Activated CD4-positive, alpha-beta memory T cell treated with anti-CD3 and anti-CD28 coated beads, Interleukin-2, amount 10 ng/mL, durations not matched to agents 7 days and 5 days (primary cell): ENCODE data around the gene GCSAM. TPM values are rescaled to one million over a fixed set of nuclear protein-coding genes. Genes with fewer than 3 reads are reported as not detected.
"Not testable (repeated sequence)": the region's sequence is repeated elsewhere in the genome, so short reads cannot be mapped to it uniquely, and the experiment has no call there.

Experiments used
- CTCF ChIA-PET: fragments of 350-600 bp; sonication (Branson Sonifier 250); formaldehyde crosslinking; loops from one replicate; lab custom pipeline; 2021; ENCODE audit warnings: antibody characterized with exemption, inconsistent platforms; lab: Charles Lee
- POLR2A ChIA-PET: fragments of 350-600 bp; sonication (Branson Sonifier 250); formaldehyde crosslinking; loops from one replicate; lab custom pipeline; 2021; ENCODE audit warnings: antibody characterized with exemption; lab: Charles Lee
- DNase-seq: peaks from one replicate; pipeline ENCODE4 v3.0.0-alpha.2; 2020
- H3K27ac Mint-ChIP-seq: one replicate; pipeline ENCODE4 v1.8.0; 2021; ENCODE audit warnings: mild to moderate bottlenecking, mixed read lengths
- H3K27me3 Mint-ChIP-seq: one replicate; pipeline ENCODE4 v1.8.0; 2021; ENCODE audit warnings: mixed read lengths
- H3K36me3 Mint-ChIP-seq: one replicate; pipeline ENCODE4 v1.8.0; 2021; ENCODE audit warnings: low read depth, mixed read lengths
- H3K4me1 Mint-ChIP-seq: one replicate; pipeline ENCODE4 v1.8.0; 2021; ENCODE audit warnings: mixed read lengths
- H3K4me3 Mint-ChIP-seq: one replicate; pipeline ENCODE4 v1.8.0; 2021; ENCODE audit warnings: mild to moderate bottlenecking, mixed read lengths
- H3K9me3 Mint-ChIP-seq: one replicate; pipeline ENCODE4 v1.8.0; 2021; ENCODE audit warnings: mixed read lengths
- total RNA-seq, 2 experiments: library from RNA; stranded (reverse); gene quantifications; one replicate each; pipeline ENCODE4 v1.2.3, GENCODE V29; 2021

The GCSAM gene
- total RNA-seq, 2 experiments from 2014 or later: 19.6 to 19.9 TPM

GRCh38 chr3:112074616-112075497 lies 58.2 kb downstream of the GCSAM start:
- H3K27ac Mint-ChIP-seq: peak overlapping the region; percentile 40
- peaks cover 9% of the 10 kb centered on the region for H3K9me3 Mint-ChIP-seq
- CTCF ChIA-PET: no interaction called here
- H3K4me3 Mint-ChIP-seq: peak overlapping the region; percentile 42
- POLR2A ChIA-PET: no interaction called here
- peaks cover 46% of the 10 kb centered on the region for H3K4me1 Mint-ChIP-seq
- H3K27me3 Mint-ChIP-seq: peaks cover 2% of the 10 kb centered on the region
- H3K36me3 Mint-ChIP-seq: peaks cover 15% of the 10 kb centered on the region
- peak; percentile 52 for DNase-seq

- peaks cover 9% of the 10 kb centered on the region for H3K9me3 Mint-ChIP-seq
- no peak overlapping the region for H3K4me3 Mint-ChIP-seq
- ChIA-PET CTCF (no interaction called here), POLR2A (no interaction called here)
- peaks cover 20% of the 10 kb centered on the region for H3K36me3 Mint-ChIP-seq
- no peak for DNase-seq
- H3K27ac Mint-ChIP-seq: no peak overlapping the region
- peaks cover 5% of the 10 kb centered on the region for H3K27me3 Mint-ChIP-seq
- peaks cover 46% of the 10 kb centered on the region for H3K4me1 Mint-ChIP-seq
Observed at GRCh38 chr3:112074006-112074405, 59.0 kb downstream of the GCSAM start.

GRCh38 chr3:112072387-112073060 lies 60.5 kb downstream of the GCSAM start:
- peaks cover 41% of the 10 kb centered on the region for H3K4me1 Mint-ChIP-seq
- CTCF ChIA-PET: interaction anchor here (0.6 to 1.3 kb wide), 3 partner anchors 29 to 1766 kb away, joined by 3 to 5 read pairs (median 3); partner anchors contain the start of gene GRAMD1C
- peaks cover 13% of the 10 kb centered on the region for H3K27me3 Mint-ChIP-seq
- peak overlapping the region; percentile 44 for H3K4me3 Mint-ChIP-seq
- peak; percentile 81 for DNase-seq
- peak overlapping the region; percentile 77 for H3K27ac Mint-ChIP-seq
- H3K9me3 Mint-ChIP-seq: not testable (repeated sequence)
- POLR2A ChIA-PET: interaction anchor here (0.8 to 1.1 kb wide), 3 partner anchors 28 to 490 kb away, joined by 3 to 5 read pairs (median 3); partner anchors contain the start of genes ATG3 and SLC35A5
- H3K36me3 Mint-ChIP-seq: peaks cover 20% of the 10 kb centered on the region

Other genes starting within 250 kb of the GCSAM start
- 10 to 100 TPM; 40.4 to 44.7 TPM for gene ABHD10, start 154.2 kb downstream of the GCSAM start, total RNA-seq
- under 1 TPM in 1 of 2 experiments, not detected in 1; 0.18 TPM for gene TAGLN3, start 134.3 kb downstream of the GCSAM start, total RNA-seq
- gene TMPRSS7, start 98.5 kb downstream of the GCSAM start, total RNA-seq: not detected
- gene C3orf52, start 46.9 kb downstream of the GCSAM start, total RNA-seq: 1 to 10 TPM; 2.5 to 2.6 TPM
- gene SLC9C1, start 161.0 kb upstream of the GCSAM start, total RNA-seq: not detected
- 1 to 10 TPM; 9.1 to 9.2 TPM for gene CD200, start 199.9 kb upstream of the GCSAM start, total RNA-seq